PC-3 (cell line): Measurements from ENCODE around the gene SAMMSON. TPM values are rescaled to one million over a fixed set of nuclear protein-coding genes. Genes with fewer than 3 reads are reported as not detected.

Experiments used
- ATAC-seq: fragments of 200-7000 bp; cut with Tn5 transposase; 2 replicates; pipeline ENCODE4 v1.9.1; 2020; ENCODE audit warnings: mild to moderate bottlenecking, moderate library complexity
- BruUV-seq: library from RNA; stranded (reverse); fragments of 400-500 nt; replicated peaks from 2 replicates; lab custom pipeline; 2021; lab: Mats Ljungman, UMichigan
- CTCF ChIA-PET: fragments of 300-600 bp; sonication (Branson Sonifier 250); formaldehyde crosslinking; loops from one replicate; lab custom pipeline; 2022; ENCODE audit warnings: antibody characterized with exemption; lab: Charles Lee
- POLR2A ChIA-PET: fragments of 300-600 bp; sonication (Branson Sonifier 250); formaldehyde crosslinking; loops from one replicate; lab custom pipeline; 2022; ENCODE audit warnings: antibody characterized with exemption; ENCODE audit not compliant: unreplicated experiment; lab: Charles Lee
- DNase-seq: peaks from one replicate; pipeline ENCODE4 v3.0.0-alpha.2; 2015
- H2AFZ ChIP-seq: fragments of 300-600 bp; sonication (generic); 2 replicates; pipeline ENCODE4 v1.6.0; 2016; ENCODE audit warnings: antibody characterized with exemption, low read length
- H3F3A ChIP-seq: fragments of 300-600 bp; sonication (generic); one replicate; pipeline ENCODE4 v1.6.0; 2017; ENCODE audit warnings: antibody characterized with exemption, low read length, control low read depth, mild to moderate bottlenecking; ENCODE audit not compliant: unreplicated experiment
- H3K27ac ChIP-seq: fragments of 300-600 bp; sonication (generic); 2 replicates; pipeline ENCODE4 v1.5.1; 2016; ENCODE audit warnings: mild to moderate bottlenecking, low read length
- H3K27me3 ChIP-seq: fragments of 300-600 bp; sonication (generic); 2 replicates; pipeline ENCODE4 v1.6.1; 2016; ENCODE audit warnings: low read length, mixed read lengths
- H3K36me3 ChIP-seq: fragments of 300-600 bp; sonication (generic); 2 replicates; pipeline ENCODE4 v1.6.1; 2016; ENCODE audit warnings: low read depth, mixed run types, low read length, mixed read lengths
- H3K4me1 ChIP-seq: fragments of 300-600 bp; sonication (generic); 2 replicates; pipeline ENCODE4 v1.5.1; 2016; ENCODE audit warnings: low read length; ENCODE audit not compliant: insufficient read depth
- H3K4me2 ChIP-seq: fragments of 300-600 bp; sonication (generic); 2 replicates; pipeline ENCODE4 v1.6.0; 2016; ENCODE audit warnings: low read length
- H3K4me3 ChIP-seq: fragments of 300-600 bp; sonication (generic); 2 replicates; pipeline ENCODE4 v1.5.1; 2016; ENCODE audit warnings: mild to moderate bottlenecking, low read length, mixed read lengths
- H3K79me2 ChIP-seq: fragments of 300-600 bp; sonication (generic); 2 replicates; pipeline ENCODE4 v1.6.1; 2017; ENCODE audit warnings: low read length, mixed read lengths
- H3K9ac ChIP-seq: fragments of 300-600 bp; sonication (generic); 2 replicates; pipeline ENCODE4 v1.6.0; 2016; ENCODE audit warnings: mild to moderate bottlenecking, low read length
- H3K9me2 ChIP-seq: fragments of 300-600 bp; sonication (generic); replicated peaks from 2 replicates; pipeline ENCODE4 v1.6.1; 2016; ENCODE audit warnings: mixed run types, low read length, mixed read lengths
- H3K9me3 ChIP-seq: fragments of 300-600 bp; sonication (generic); 2 replicates; pipeline ENCODE4 v1.6.1; 2016; ENCODE audit warnings: low read length, mixed read lengths
- H4K20me1 ChIP-seq: fragments of 300-600 bp; sonication (generic); 2 replicates; pipeline ENCODE4 v1.6.1; 2016; ENCODE audit warnings: low read length, mixed read lengths
- EZH2 ChIP-seq: fragments of 300-600 bp; sonication (generic); IDR thresholded peaks from one replicate; pipeline ENCODE4 v1.6.1; 2017; ENCODE audit warnings: antibody characterized with exemption, mild to moderate bottlenecking, low read length; ENCODE audit not compliant: unreplicated experiment
- EZH2phosphoT487 ChIP-seq: fragments of 300-600 bp; sonication (generic); IDR thresholded peaks from 2 replicates; pipeline ENCODE4 v1.6.1; 2018; ENCODE audit warnings: mild to moderate bottlenecking, antibody characterized with exemption, low read length, borderline replicate concordance
- intact Hi-C: fragments of 100-400 bp; cut with micrococcal nuclease; formaldehyde crosslinking; loops from 2 replicates; pipeline ENCODE4 v1.9.0; 2023
- total RNA-seq: library from RNA; depleted of rRNA; stranded (reverse); fragments of >200 nt; gene quantifications from 2 replicates; pipeline ENCODE4 v1.2.3, GENCODE V29; 2014
- TF ChIP-seq, protein P1 (sequence below): fragments of 300-600 bp; sonication (generic); conservative IDR thresholded peaks from 2 replicates; pipeline ENCODE4 v1.5.1; 2017; ENCODE audit warnings: antibody characterized with exemption, low read depth, mild to moderate bottlenecking, low read length

Gene SAMMSON
- total RNA-seq, 1 experiment from 2014 or later, result not detected

DNA sequence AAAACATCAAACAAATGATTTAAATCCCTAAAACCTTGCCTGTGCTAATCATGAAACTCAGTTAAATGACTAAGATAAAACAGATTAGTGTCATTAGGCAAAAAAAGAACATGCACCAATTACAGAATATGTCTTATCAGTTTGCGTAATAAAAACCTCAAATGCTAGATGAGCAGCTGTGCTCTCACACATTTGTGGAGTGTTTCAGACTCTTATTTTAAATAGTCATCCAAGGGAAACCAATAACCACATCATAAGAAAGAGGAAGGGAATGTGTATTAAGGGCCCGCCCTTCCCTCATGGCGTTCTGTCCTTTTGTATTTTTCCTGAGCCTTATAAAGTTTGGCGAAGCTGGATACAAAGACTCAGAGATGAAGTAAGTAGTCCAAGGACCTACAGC, 6.6 kb downstream of the SAMMSON start:
- no peaks in the 10 kb centered on the region for H3K9me3 ChIP-seq
- no TSS peak for BruUV-seq
- no peaks in the 10 kb centered on the region for H3K27me3 ChIP-seq
- no peaks in the 10 kb centered on the region for H3K36me3 ChIP-seq
- H3K79me2 ChIP-seq, result no peaks in the 10 kb centered on the region
- POLR2A ChIA-PET, result no interaction called here
- H3K27ac ChIP-seq, result no peak overlapping the region
- H3F3A ChIP-seq, result no peaks in the 10 kb centered on the region
- H3K9me2 ChIP-seq, result no peaks in the 10 kb centered on the region
- H3K4me3 ChIP-seq, result no peak overlapping the region
- no peaks in the 10 kb centered on the region for H3K4me1 ChIP-seq
- H3K9ac ChIP-seq, result no peak overlapping the region
- H4K20me1 ChIP-seq, result no peaks in the 10 kb centered on the region
- CTCF ChIA-PET, result no interaction called here
- intact Hi-C loops, result no loop called here
- H2AFZ ChIP-seq, result no peak overlapping the region
- no peak for ATAC-seq
- DNase-seq, result no peak
- no peak overlapping the region for H3K4me2 ChIP-seq
- TF ChIP-seq EZH2phosphoT487 (no peak), EZH2 (no peak)
- TF ChIP-seq, protein P1, sequence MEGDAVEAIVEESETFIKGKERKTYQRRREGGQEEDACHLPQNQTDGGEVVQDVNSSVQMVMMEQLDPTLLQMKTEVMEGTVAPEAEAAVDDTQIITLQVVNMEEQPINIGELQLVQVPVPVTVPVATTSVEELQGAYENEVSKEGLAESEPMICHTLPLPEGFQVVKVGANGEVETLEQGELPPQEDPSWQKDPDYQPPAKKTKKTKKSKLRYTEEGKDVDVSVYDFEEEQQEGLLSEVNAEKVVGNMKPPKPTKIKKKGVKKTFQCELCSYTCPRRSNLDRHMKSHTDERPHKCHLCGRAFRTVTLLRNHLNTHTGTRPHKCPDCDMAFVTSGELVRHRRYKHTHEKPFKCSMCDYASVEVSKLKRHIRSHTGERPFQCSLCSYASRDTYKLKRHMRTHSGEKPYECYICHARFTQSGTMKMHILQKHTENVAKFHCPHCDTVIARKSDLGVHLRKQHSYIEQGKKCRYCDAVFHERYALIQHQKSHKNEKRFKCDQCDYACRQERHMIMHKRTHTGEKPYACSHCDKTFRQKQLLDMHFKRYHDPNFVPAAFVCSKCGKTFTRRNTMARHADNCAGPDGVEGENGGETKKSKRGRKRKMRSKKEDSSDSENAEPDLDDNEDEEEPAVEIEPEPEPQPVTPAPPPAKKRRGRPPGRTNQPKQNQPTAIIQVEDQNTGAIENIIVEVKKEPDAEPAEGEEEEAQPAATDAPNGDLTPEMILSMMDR, result no peak

DNA sequence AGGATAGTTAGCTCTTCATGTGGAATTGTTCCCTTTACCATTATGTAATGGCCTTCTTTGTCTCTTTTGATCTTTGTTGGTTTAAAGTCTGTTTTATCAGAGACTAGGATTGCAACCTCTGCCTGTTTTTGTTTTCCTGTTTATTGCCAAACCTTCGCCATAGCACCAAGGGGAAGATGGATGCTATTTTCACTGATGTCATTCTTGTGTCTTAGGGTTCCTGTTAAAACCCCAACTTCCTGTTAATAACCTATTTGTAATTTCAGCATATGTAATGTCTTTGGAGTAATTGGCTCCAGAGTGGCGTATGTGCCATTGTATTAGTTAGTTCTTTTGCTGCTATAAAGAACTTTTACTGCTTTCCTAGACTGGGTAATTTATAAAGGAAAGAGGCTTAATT, 10.8 kb downstream of the SAMMSON start:
- BruUV-seq, result no TSS peak
- no peak overlapping the region for H2AFZ ChIP-seq
- ChIA-PET CTCF (no interaction called here), POLR2A (no interaction called here)
- no peaks in the 10 kb centered on the region for H3K9me2 ChIP-seq
- ATAC-seq (no peak), DNase-seq (no peak)
- H4K20me1 ChIP-seq, result no peaks in the 10 kb centered on the region
- H3K4me3 ChIP-seq, result no peak overlapping the region
- no peaks in the 10 kb centered on the region for H3K79me2 ChIP-seq
- H3K36me3 ChIP-seq, result no peaks in the 10 kb centered on the region
- H3K4me2 ChIP-seq, result no peak overlapping the region
- no peaks in the 10 kb centered on the region for H3K9me3 ChIP-seq
- no peak overlapping the region for H3K27ac ChIP-seq
- H3F3A ChIP-seq, result no peaks in the 10 kb centered on the region
- no peak overlapping the region for H3K9ac ChIP-seq
- intact Hi-C loops, result no loop called here
- H3K4me1 ChIP-seq, result no peaks in the 10 kb centered on the region
- no peaks in the 10 kb centered on the region for H3K27me3 ChIP-seq
- TF ChIP-seq, protein P1, result no peak
- TF ChIP-seq EZH2phosphoT487 (no peak), EZH2 (no peak)

DNA sequence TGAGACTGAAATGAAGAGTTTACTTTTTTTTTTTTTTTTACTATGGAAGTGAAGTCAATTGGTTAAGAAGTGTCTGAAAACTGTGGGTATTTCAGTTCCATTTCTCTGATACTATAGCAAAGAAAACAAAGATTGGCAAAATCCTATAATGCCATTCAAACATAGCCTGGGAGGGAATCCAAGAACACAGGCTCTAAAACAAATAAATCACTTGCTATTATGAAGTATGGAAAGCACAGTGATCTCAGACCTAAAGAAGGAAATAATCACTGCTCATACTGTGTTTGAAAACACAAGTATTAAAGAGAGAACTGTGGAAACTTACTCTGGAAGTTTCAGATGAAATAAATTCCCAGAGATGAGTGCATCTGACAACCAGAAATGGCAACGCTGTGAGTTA, 12.0 kb downstream of the SAMMSON start:
- Histone ChIP-seq H3K9ac (no peak overlapping the region), H3K4me3 (no peak overlapping the region), H3K79me2 (no peaks in the 10 kb centered on the region), H3K9me2 (no peaks in the 10 kb centered on the region), H3K27me3 (no peaks in the 10 kb centered on the region), H3K9me3 (no peaks in the 10 kb centered on the region), H3F3A (no peaks in the 10 kb centered on the region), H4K20me1 (no peaks in the 10 kb centered on the region), H3K4me1 (no peaks in the 10 kb centered on the region), H3K27ac (no peak overlapping the region), H3K36me3 (no peaks in the 10 kb centered on the region), H2AFZ (no peak overlapping the region), H3K4me2 (no peak overlapping the region)
- TF ChIP-seq EZH2phosphoT487 (no peak), EZH2 (no peak)
- TF ChIP-seq, protein P1, result no peak
- BruUV-seq, result no TSS peak
- intact Hi-C loops, result no loop called here
- ChIA-PET POLR2A (no interaction called here), CTCF (no interaction called here)
- no peak for DNase-seq
- peak; percentile 29; the same call in 1 of the 2 replicates for ATAC-seq
